ENCODE measurements around the gene NDUFS6. TPM values are rescaled to one million over a fixed set of nuclear protein-coding genes. Genes with fewer than 3 reads are reported as not detected.

The NDUFS6 gene
- total and polyA plus RNA-seq, 11 donors: 55.9 to 311 (median 95.9) TPM

DNA sequence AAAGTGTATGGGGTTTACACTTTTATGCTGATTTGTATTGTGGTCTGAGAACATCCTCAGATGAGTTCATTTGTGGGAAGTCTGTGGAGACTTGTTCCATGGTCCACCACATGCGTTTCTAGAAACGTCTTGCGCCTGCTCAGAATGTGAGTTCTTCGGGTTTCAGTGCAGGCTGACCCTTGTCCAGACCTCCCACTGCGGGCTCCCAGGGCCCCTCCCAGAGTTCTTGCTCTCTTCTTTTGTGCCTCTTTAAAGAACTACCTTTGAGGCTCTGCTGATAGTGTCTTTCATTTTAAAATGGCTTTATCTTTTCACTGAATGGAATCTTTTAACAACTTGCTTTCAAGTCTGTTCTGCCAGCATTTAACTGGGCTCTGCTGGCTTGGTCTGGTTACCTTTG lies 17.6 kb downstream of the NDUFS6 start:
- ATAC-seq (no peak), DNase-seq (no peak)
- no peak overlapping the region for H3K4me3 ChIP-seq
- 87 to 89% (median 88%) methylated on average over 5 of the region's 5 CpGs for WGBS, 4 donors
- H3K27ac ChIP-seq: no peak overlapping the region
- H3K36me3 ChIP-seq: peaks cover 2 to 95% (median 86%) of the 10 kb centered on the region in 9 donors
- no peaks in the 10 kb centered on the region for H3K9me3 ChIP-seq
- TF ChIP-seq, protein P1, sequence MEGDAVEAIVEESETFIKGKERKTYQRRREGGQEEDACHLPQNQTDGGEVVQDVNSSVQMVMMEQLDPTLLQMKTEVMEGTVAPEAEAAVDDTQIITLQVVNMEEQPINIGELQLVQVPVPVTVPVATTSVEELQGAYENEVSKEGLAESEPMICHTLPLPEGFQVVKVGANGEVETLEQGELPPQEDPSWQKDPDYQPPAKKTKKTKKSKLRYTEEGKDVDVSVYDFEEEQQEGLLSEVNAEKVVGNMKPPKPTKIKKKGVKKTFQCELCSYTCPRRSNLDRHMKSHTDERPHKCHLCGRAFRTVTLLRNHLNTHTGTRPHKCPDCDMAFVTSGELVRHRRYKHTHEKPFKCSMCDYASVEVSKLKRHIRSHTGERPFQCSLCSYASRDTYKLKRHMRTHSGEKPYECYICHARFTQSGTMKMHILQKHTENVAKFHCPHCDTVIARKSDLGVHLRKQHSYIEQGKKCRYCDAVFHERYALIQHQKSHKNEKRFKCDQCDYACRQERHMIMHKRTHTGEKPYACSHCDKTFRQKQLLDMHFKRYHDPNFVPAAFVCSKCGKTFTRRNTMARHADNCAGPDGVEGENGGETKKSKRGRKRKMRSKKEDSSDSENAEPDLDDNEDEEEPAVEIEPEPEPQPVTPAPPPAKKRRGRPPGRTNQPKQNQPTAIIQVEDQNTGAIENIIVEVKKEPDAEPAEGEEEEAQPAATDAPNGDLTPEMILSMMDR (IDR thresholded peaks at IDR 0.05): no peak
- TF ChIP-seq POLR2A (IDR thresholded peaks at IDR 0.05): no peak
- no peaks in the 10 kb centered on the region for H3K27me3 ChIP-seq
- intact Hi-C loops (cut with DNase I): no loop called here
- no peaks in the 10 kb centered on the region for H3K4me1 ChIP-seq

DNA sequence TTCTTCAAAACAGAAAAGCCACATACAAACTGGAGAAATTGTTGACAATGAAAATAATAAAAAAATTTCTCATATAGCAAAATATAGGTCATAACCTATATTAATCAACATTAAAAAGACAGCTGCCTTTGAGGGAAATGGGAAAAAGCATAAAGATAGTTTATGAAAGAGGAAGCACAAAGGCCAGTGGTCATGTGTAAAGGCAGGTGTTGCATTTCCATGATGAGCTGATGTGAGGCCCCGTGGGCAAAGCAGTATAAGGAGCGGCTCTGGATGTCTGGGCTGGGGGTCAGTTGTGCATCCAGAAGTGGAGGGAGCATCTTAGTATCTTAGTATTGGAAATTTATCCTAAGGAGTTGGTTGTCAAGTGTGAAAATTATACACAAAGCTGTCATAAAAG lies 18.3 kb downstream of the NDUFS6 start:
- DNase-seq: no peak
- no peaks in the 10 kb centered on the region for H3K4me1 ChIP-seq
- 66 to 96% (median 95%) methylated on average over 2 of the region's 2 CpGs for WGBS, 4 donors
- H3K27ac ChIP-seq: no peak overlapping the region
- ATAC-seq: no peak
- H3K9me3 ChIP-seq: no peaks in the 10 kb centered on the region
- H3K4me3 ChIP-seq: no peak overlapping the region
- peaks cover 2 to 93% (median 79%) of the 10 kb centered on the region in 9 donors for H3K36me3 ChIP-seq
- no peaks in the 10 kb centered on the region for H3K27me3 ChIP-seq
- intact Hi-C loops (cut with DNase I): no loop called here
- TF ChIP-seq, protein P1 (IDR thresholded peaks at IDR 0.05): no peak
- TF ChIP-seq POLR2A (IDR thresholded peaks at IDR 0.05): no peak

DNA sequence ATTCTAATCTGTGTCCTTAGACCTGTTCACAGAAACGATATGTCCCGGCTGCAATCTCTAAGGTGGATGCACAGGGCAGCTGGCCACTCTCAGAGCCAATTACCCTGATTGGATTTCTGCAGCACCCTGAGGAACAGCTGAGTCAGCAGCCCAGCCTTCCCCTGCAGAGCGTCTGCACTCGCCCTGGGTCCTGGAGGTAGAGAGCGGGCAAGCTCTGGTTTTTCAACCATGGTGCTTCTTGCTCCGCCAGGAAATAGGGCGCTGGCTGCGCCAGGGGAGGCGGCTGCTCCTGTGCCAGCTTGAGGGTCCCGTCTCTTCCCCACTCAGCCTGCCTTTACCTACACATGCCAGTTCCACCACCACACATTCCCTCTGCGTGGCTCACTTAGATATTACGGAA lies 19.2 kb downstream of the NDUFS6 start:
- ATAC-seq (no peak), DNase-seq (no peak)
- Histone ChIP-seq H3K9me3 (no peaks in the 10 kb centered on the region), H3K27ac (no peak overlapping the region), H3K4me1 (no peaks in the 10 kb centered on the region), H3K36me3 (peaks cover under 1 to 93% (median 72%) of the 10 kb centered on the region in 9 donors), H3K4me3 (no peak overlapping the region), H3K27me3 (no peaks in the 10 kb centered on the region)
- no peak for TF ChIP-seq POLR2A (IDR thresholded peaks at IDR 0.05)
- TF ChIP-seq, protein P1 (IDR thresholded peaks at IDR 0.05): no peak
- intact Hi-C loops (cut with DNase I): no loop called here
- 85 to 88% (median 86%) methylated on average over 12 of the region's 12 CpGs for WGBS, 4 donors

DNA sequence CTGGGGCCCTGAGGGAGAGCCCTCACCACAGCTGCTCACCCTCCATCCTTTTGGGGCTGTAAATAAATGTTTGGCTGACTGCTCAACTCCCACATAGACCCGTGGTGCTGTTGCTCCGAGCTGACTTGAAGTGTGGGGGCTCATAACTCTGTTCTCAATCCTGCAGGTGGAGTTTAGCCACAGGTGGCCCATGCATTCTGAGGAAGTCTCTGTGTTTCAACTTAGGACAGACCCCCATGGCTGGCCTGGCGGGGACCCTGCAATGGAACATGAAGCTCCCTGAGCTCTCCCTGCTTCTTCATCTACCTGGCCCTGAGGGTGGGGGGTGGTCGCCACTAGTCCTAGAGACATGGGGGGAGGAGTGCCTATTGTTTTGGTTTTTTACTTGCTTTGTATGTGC lies 19.7 kb downstream of the NDUFS6 start:
- DNase-seq (no peak), ATAC-seq (no peak)
- Histone ChIP-seq H3K36me3 (peaks cover 0 to 93% (median 70%) of the 10 kb centered on the region in 9 donors), H3K27ac (no peak overlapping the region), H3K4me1 (no peaks in the 10 kb centered on the region), H3K9me3 (no peaks in the 10 kb centered on the region), H3K27me3 (no peaks in the 10 kb centered on the region), H3K4me3 (no peak overlapping the region)
- 96 to 99% (median 98%) methylated on average over 4 of the region's 4 CpGs for WGBS, 4 donors
- intact Hi-C loops (cut with DNase I): no loop called here
- TF ChIP-seq, protein P1 (IDR thresholded peaks at IDR 0.05): no peak
- TF ChIP-seq POLR2A (IDR thresholded peaks at IDR 0.05): no peak

Data from heart left ventricle (tissue), 16 donors.